Pancreas (tissue), 10 donors: ENCODE measurements around the gene CLN6. TPM values are rescaled to one million over a fixed set of nuclear protein-coding genes. Genes with fewer than 3 reads are reported as not detected.
A peak's percentile ranks its signal among the peaks of the same experiment; 100 is the strongest.

ENCODE experiments used
- ATAC-seq, 4 donors: fragments of 200-7000 bp; cut with Tn5 transposase; one replicate each; pipeline versions ENCODE4 v1.8.0 to v1.9.1; 2020; ENCODE audit warnings: mild to moderate bottlenecking in 4 of 4, moderate library complexity in 4 of 4
- DNase-seq, 6 donors: peaks; one replicate each; pipeline ENCODE4 v3.0.0-alpha.2; 2020
- FAIRE-seq: peaks from 2 replicates; lab custom pipeline; 2012; peaks lifted over from hg19 to GRCh38; lab: Jason Lieb, UNC
- H3K27ac ChIP-seq, 4 donors: fragments of 200-600 bp; sonication (generic); 1 replicate in 3 of 4; 2 replicates in 1 of 4; pipeline versions ENCODE4 v1.5.0 to v1.8.0; 2020
- H3K27me3 ChIP-seq, 4 donors: fragments of 200-600 bp; one replicate each; pipeline ENCODE4 v1.8.0; 2021
- H3K36me3 ChIP-seq, 3 donors: fragments of 200-600 bp; sonication (generic) in 1 of 3; one replicate each; pipeline versions ENCODE4 v1.5.0 to v1.8.0; 2020 to 2021
- H3K4me1 ChIP-seq, 3 donors: fragments of 200-600 bp; one replicate each; pipeline ENCODE4 v1.8.0; 2021
- H3K4me3 ChIP-seq, 4 donors: fragments of 200-600 bp; sonication (generic) in 2 of 4; one replicate each; pipeline versions ENCODE4 v1.5.0 to v1.8.0; 2020 to 2021
- H3K9me3 ChIP-seq, 4 donors: fragments of 200-600 bp; one replicate each; pipeline ENCODE4 v1.8.0; 2021
- WGBS, 2 donors: extraction: QIAGEN DNeasy Blood & Tissue Kit; methylation state at CpG; one replicate each; pipeline ENCODE4 v1.1.7; 2013; 5-methylcytosine and 5-hydroxymethylcytosine counted together
- intact Hi-C, 3 donors: fragments of 100-400 bp; cut with DNase I; formaldehyde crosslinking; loops; one replicate each; pipeline versions ENCODE4 v1.11.1 to v1.14.2; 2022
- polyA plus RNA-seq, 2 donors: library from polyadenylated mRNA; stranded (reverse); fragments of 200-250 nt; gene quantifications; one replicate each; pipeline ENCODE4 v1.2.3, GENCODE V29; 2013
- total RNA-seq, 6 donors: library from RNA; stranded (reverse); fragmentation: NEBNext Ultra II Directional in 4 of 6; extraction: Animal tissue kit (Norgen Biotek cat#: 25700) in 4 of 6; gene quantifications; one replicate each; pipeline versions ENCODE4 v1.2.1 to v1.2.4, GENCODE V29; 2021 to 2023
- TF ChIP-seq, protein P1 (sequence below), 4 donors: fragments of 200-600 bp; sonication (generic) in 3 of 4; IDR thresholded peaks; one replicate each; pipeline versions ENCODE4 v1.5.0 to v1.8.0; 2021; ENCODE audit warnings: antibody characterized with exemption in 4 of 4
- donor health status: healthy with polysubstance abuse.
- donor health status: DM: no; HTN: no; CAD: no; lungs with moderate emphysema.
- donor health status: DM: no; HTN: no; CAD: no.
- donor health status: control.
- donor health status: control.
- donor health status: Bipolar disorder and iron deficiency.
- donor health status: DM: yes; HTN: yes; CAD: no.
- donor health status: DM: no; HTN: no; CAD: no.
- donor health status: DM: no; HTN: no; CAD: no.
- donor health status: DM: yes; HTN: yes; CAD: no.

Gene CLN6
- total and polyA plus RNA-seq, 8 donors, result 10.6 to 23.3 (median 13.6) TPM

DNA sequence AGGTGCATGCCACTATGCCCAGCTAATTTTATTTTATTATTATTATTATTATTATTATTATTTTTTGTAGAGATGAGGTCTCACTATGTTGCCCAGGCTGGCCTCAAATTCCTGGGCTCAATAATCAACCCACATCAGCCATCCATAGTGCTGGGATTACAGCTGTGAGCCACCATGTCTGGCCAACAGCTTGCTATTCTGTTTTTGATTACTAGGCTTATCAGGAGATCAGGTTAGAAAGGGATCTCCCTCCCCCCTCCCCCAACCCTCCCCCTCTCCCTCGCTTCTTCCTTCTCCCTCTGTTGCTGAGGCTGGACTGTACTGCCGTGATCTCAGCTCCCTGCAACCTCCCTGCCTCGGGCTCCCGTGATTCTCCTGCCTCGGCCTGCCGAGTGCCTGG lies 8.6 kb downstream of the CLN6 start:
- intact Hi-C loops, result no loop called here
- no peak overlapping the region for H3K27ac ChIP-seq
- ATAC-seq (no peak), DNase-seq (no peak), FAIRE-seq (no peak)
- H3K36me3 ChIP-seq, result no peaks in the 10 kb centered on the region
- no peaks in the 10 kb centered on the region for H3K27me3 ChIP-seq
- 96 to 100% methylated on average over 6 of the region's 6 CpGs for WGBS, 2 donors
- TF ChIP-seq, protein P1, sequence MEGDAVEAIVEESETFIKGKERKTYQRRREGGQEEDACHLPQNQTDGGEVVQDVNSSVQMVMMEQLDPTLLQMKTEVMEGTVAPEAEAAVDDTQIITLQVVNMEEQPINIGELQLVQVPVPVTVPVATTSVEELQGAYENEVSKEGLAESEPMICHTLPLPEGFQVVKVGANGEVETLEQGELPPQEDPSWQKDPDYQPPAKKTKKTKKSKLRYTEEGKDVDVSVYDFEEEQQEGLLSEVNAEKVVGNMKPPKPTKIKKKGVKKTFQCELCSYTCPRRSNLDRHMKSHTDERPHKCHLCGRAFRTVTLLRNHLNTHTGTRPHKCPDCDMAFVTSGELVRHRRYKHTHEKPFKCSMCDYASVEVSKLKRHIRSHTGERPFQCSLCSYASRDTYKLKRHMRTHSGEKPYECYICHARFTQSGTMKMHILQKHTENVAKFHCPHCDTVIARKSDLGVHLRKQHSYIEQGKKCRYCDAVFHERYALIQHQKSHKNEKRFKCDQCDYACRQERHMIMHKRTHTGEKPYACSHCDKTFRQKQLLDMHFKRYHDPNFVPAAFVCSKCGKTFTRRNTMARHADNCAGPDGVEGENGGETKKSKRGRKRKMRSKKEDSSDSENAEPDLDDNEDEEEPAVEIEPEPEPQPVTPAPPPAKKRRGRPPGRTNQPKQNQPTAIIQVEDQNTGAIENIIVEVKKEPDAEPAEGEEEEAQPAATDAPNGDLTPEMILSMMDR (IDR thresholded peaks at IDR 0.05), result no peak
- no peaks in the 10 kb centered on the region for H3K4me1 ChIP-seq
- no peak overlapping the region for H3K4me3 ChIP-seq
- H3K9me3 ChIP-seq, result no peaks in the 10 kb centered on the region

DNA sequence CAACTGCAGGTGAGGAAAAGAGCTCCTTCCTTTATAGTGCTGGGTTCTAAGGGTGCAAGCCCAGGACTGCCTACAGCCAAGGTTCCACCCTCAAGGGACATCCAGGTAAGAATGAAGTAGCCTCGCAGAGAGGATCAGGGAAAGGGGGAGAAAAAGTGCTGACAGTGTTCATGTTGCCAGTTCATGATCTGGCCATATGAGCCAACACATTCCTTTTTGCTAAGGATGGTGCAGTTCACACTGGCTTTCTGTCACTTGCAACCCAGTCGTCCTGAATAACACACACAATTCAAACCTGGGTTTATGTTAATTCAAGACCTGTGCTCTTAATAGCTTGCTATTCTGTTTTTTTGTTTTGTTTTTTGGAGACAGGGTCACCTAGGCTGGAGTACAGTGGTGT lies 9.0 kb downstream of the CLN6 start:
- no peaks in the 10 kb centered on the region for H3K36me3 ChIP-seq
- 96 to 100% methylated on average over 2 of the region's 2 CpGs for WGBS, 2 donors
- TF ChIP-seq, protein P1 (IDR thresholded peaks at IDR 0.05), result no peak
- no peaks in the 10 kb centered on the region for H3K27me3 ChIP-seq
- H3K4me1 ChIP-seq, result no peaks in the 10 kb centered on the region
- no peak overlapping the region for H3K27ac ChIP-seq
- ATAC-seq (no peak), FAIRE-seq (no peak), DNase-seq (no peak)
- no peaks in the 10 kb centered on the region for H3K9me3 ChIP-seq
- no peak overlapping the region for H3K4me3 ChIP-seq
- intact Hi-C loops, result no loop called here

DNA sequence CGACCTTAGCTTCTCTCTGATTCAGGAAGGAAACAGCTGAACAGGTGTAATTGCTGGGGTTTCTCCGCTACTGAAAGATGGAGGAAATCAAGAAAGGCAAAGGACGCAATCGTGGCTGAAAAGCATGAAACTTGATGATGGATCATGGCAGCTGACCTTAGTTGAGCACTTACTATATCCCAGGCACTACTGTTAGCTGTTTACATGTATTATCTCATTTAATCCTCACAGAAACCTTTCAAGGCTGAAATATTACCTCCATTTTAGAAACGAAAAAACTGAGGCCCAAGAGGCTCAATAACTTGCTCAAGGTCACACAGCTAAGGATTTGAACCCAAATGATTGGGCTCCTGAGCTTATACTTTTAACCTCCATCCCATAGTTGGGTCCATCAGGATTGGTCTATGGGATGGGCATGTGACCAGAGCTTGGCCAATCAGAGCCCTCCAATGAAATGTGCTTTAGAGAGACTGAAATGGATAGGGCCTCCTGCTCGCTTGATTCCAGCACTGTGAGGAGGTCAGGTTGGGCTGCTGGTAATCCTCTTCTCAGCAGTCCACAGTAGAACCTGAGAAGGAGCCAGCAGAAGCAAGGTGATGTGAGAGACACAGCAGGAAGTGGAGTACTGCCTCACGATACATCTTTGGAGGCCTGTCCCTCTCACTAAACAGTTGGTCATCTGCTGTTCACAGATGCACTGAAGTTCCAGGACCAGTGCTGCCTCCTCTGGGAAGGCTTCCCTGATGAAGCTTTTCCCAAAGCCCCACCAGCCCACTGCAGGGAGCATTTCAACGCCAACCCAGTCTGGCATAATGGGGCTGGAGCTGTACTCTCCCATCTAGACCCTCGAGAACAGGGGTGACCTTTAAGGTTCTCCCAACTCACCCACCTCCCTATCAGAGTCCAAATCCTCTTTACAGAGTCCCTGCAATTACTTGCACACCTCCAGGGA lies 10.4 kb downstream of the CLN6 start:
- WGBS, 2 donors, result 93 to 95% methylated on average over 9 of the region's 9 CpGs

DNA sequence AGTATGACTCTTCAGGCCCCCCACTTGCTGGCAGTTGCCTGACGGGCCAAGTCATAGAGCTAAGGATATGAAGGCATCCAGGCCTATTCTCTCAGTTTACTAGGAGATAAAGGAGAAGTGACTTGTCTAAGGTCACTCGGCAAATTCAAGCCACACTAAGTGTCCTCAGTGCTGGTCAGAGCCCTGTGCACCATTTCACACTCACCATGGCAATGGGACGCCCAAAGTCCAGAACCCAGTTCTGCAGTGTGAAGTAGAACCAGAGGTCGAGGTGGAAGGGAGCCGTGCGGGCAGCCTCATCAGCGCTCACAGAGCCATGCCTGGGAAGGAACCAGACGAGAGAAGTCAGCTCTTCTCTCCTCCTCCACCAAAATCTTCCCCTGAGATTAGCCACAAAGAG lies 11.2 kb downstream of the CLN6 start:
- Histone ChIP-seq H3K4me1 (no peaks in the 10 kb centered on the region), H3K4me3 (no peak overlapping the region), H3K9me3 (no peaks in the 10 kb centered on the region), H3K27me3 (no peaks in the 10 kb centered on the region), H3K36me3 (no peaks in the 10 kb centered on the region), H3K27ac (no peak overlapping the region)
- WGBS, 2 donors, result 95 to 97% methylated on average over 8 of the region's 8 CpGs
- no peak for FAIRE-seq
- intact Hi-C loops, result no loop called here
- peak in 1 of 6 donors; percentile 6 for DNase-seq
- ATAC-seq, result no peak
- TF ChIP-seq, protein P1 (IDR thresholded peaks at IDR 0.05), result no peak

More for the DNA sequence above, 10.4 kb downstream of the CLN6 start:
- H3K9me3 ChIP-seq, result no peaks in the 10 kb centered on the region
- intact Hi-C loops, result no loop called here
- no peaks in the 10 kb centered on the region for H3K27me3 ChIP-seq
- DNase-seq (peak in 1 of 6 donors; percentile 3), FAIRE-seq (no peak), ATAC-seq (no peak)
- no peaks in the 10 kb centered on the region for H3K36me3 ChIP-seq
- TF ChIP-seq, protein P1 (IDR thresholded peaks at IDR 0.05), result no peak
- H3K27ac ChIP-seq, result no peak overlapping the region
- H3K4me3 ChIP-seq, result no peak overlapping the region
- H3K4me1 ChIP-seq, result no peaks in the 10 kb centered on the region

DNA sequence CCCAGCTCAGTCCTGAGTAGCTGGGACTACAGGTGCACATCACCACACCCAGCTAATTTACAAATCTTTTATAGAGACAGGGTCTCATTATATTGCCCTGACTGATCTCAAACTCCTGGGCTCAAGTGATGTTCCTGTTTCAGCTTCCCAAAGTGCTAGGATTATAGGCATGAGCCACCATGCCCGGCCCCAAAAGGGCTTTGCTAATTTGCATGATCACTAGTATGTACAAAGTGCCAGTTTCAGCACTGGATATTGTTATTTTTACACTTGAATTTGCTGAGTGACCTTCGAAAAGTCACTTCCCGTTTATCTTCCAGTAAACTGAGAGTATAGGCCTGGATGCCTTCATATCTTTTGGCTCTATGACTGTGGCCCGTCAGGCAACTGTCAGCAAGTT lies 12.2 kb downstream of the CLN6 start:
- no peaks in the 10 kb centered on the region for H3K4me1 ChIP-seq
- TF ChIP-seq, protein P1 (IDR thresholded peaks at IDR 0.05), result no peak
- intact Hi-C loops, result no loop called here
- no peak for DNase-seq
- H3K27ac ChIP-seq, result no peak overlapping the region
- H3K36me3 ChIP-seq, result no peaks in the 10 kb centered on the region
- WGBS, 2 donors, result 89 to 91% methylated on average over 4 of the region's 4 CpGs
- no peaks in the 10 kb centered on the region for H3K27me3 ChIP-seq
- no peaks in the 10 kb centered on the region for H3K9me3 ChIP-seq
- ATAC-seq, result no peak
- no peak overlapping the region for H3K4me3 ChIP-seq
- no peak for FAIRE-seq
